ENCODE measurements around the gene KANK4.
A peak's percentile ranks its signal among the peaks of the same experiment; 100 is the strongest.

DNA sequence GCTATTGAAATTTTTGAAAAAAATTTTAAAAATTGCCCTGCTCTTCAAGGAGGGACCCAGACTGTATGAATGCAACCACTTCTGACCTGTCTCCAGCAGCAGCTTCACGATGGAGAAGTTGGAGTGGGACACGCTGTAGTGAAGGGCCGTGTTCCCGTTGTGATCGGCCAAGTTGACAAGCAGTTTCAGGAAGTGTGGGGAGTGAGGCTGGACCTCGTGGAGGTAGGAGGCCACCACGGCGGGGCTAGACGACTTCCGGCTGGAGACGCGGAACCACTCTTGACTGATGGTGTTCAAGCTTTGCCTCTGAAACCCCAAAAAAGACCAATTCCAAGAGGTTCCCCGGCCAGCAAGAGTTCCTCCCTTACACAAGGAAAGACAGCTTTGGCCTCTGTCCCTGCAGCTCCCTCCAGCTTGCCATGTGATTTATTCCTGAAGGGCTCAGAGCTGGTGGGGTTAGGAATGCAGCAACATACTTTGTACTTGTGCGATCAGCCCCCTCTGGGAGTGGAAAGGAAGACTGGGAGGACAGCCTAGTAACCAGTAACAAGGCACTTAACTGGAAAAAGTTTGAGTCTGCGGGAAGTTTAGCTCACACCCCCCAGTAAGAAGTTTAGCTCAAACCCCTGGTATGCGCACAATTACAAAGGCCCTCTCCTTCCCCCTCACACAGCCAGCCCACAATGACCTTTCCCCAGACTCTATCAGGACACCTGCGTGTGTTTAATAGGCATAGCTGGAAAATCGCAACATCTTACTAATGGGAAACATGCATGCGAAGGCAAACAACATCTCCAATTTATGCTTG lies 56.0 kb downstream of the KANK4 start:
- TF ChIP-seq, protein P1, sequence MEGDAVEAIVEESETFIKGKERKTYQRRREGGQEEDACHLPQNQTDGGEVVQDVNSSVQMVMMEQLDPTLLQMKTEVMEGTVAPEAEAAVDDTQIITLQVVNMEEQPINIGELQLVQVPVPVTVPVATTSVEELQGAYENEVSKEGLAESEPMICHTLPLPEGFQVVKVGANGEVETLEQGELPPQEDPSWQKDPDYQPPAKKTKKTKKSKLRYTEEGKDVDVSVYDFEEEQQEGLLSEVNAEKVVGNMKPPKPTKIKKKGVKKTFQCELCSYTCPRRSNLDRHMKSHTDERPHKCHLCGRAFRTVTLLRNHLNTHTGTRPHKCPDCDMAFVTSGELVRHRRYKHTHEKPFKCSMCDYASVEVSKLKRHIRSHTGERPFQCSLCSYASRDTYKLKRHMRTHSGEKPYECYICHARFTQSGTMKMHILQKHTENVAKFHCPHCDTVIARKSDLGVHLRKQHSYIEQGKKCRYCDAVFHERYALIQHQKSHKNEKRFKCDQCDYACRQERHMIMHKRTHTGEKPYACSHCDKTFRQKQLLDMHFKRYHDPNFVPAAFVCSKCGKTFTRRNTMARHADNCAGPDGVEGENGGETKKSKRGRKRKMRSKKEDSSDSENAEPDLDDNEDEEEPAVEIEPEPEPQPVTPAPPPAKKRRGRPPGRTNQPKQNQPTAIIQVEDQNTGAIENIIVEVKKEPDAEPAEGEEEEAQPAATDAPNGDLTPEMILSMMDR (IDR thresholded peaks at IDR 0.05; ENCODE audit: control extremely low read depth in 1 of 3, insufficient read depth in 1 of 3, low read depth in 1 of 3, low read length in 3 of 3): no peak
- no peak for TF ChIP-seq EGR1 (IDR thresholded peaks at IDR 0.05; ENCODE audit: borderline replicate concordance, low read depth, low read length)
- no peak for TF ChIP-seq POLR2AphosphoS5 (IDR thresholded peaks at IDR 0.05; ENCODE audit: low read depth, low read length)
- TF ChIP-seq TAF1 (IDR thresholded peaks at IDR 0.05; ENCODE audit: low read depth, low read length): no peak
- no peak for TF ChIP-seq POU5F1 (IDR thresholded peaks at IDR 0.05; ENCODE audit: low read depth, low read length)
- peak; percentile 49; the same call in 1 of the 2 replicates for TF ChIP-seq TEAD4 (IDR thresholded peaks at IDR 0.05; ENCODE audit: low read depth, low read length)
- TF ChIP-seq SUZ12 (IDR thresholded peaks at IDR 0.05; ENCODE audit: low read length): no peak

Data from H1 (cell line).